Right atrium auricular region (tissue), 2 donors: ENCODE results near the gene CSAD. TPM values are rescaled to one million over a fixed set of nuclear protein-coding genes. Genes with fewer than 3 reads are reported as not detected.

ENCODE experiments used
- DNase-seq: peaks from one replicate; pipeline ENCODE4 v3.0.0-alpha.2; 2019; ENCODE audit warnings: low spot score
- H3K27ac ChIP-seq, 2 donors: fragments of 200-600 bp; sonication (generic); 1 replicate in 1 of 2; 2 replicates in 1 of 2; pipeline ENCODE4 v1.5.1; 2016 to 2019
- H3K27me3 ChIP-seq, 2 donors: fragments of 200-600 bp; sonication (generic); one replicate each; pipeline versions ENCODE4 v1.5.1 to v1.6.0; 2017 to 2019
- H3K36me3 ChIP-seq: fragments of 200-600 bp; sonication (generic); one replicate; pipeline ENCODE4 v1.5.1; 2016
- H3K4me1 ChIP-seq, 2 donors: fragments of 200-600 bp; sonication (generic); one replicate each; pipeline versions ENCODE4 v1.5.1 to v1.6.0; 2017 to 2019
- H3K4me3 ChIP-seq, 2 donors: fragments of 200-600 bp; sonication (generic); 1 replicate in 1 of 2; 2 replicates in 1 of 2; pipeline ENCODE4 v1.5.1; 2017 to 2019; ENCODE audit warnings: mild to moderate bottlenecking in 1 of 2, moderate library complexity in 1 of 2
- H3K9me3 ChIP-seq, 2 donors: fragments of 200-600 bp; sonication (generic); one replicate each; pipeline ENCODE4 v1.5.1; 2019
- CTCF ChIP-seq, 2 donors: fragments of 200-600 bp; sonication (generic); IDR thresholded peaks; one replicate each; pipeline ENCODE4 v1.5.1; 2019; ENCODE audit warnings: antibody characterized with exemption in 2 of 2
- total RNA-seq, 2 donors: library from RNA; depleted of rRNA; stranded (reverse); fragments of >200 nt; gene quantifications; one replicate each; pipeline ENCODE4 v1.1.0, GENCODE V29; 2016

The CSAD gene
- total RNA-seq, 2 donors from 2014 or later, result 3.4 to 4.9 TPM

GRCh38 chr12:53226815-53227214 lies 46.1 kb upstream of the CSAD start:
- no peaks in the 10 kb centered on the region for H3K9me3 ChIP-seq
- H3K27ac ChIP-seq, result no peak overlapping the region
- DNase-seq, result no peak
- no peaks in the 10 kb centered on the region for H3K27me3 ChIP-seq
- TF ChIP-seq CTCF (IDR thresholded peaks at IDR 0.05), result no peak
- H3K4me1 ChIP-seq, result peaks cover 0 to 50% of the 10 kb centered on the region in 2 donors
- H3K36me3 ChIP-seq, result no peaks in the 10 kb centered on the region
- no peak overlapping the region for H3K4me3 ChIP-seq

- Histone ChIP-seq H3K27ac (no peak overlapping the region), H3K27me3 (no peaks in the 10 kb centered on the region), H3K9me3 (no peaks in the 10 kb centered on the region), H3K4me3 (no peak overlapping the region), H3K36me3 (no peaks in the 10 kb centered on the region), H3K4me1 (peaks cover 0 to 41% of the 10 kb centered on the region in 2 donors)
- no peak for DNase-seq
- no peak for TF ChIP-seq CTCF (IDR thresholded peaks at IDR 0.05)
These were observed 45.1 kb upstream of the CSAD start for GRCh38 chr12:53225635-53226424.

- no peak for TF ChIP-seq CTCF (IDR thresholded peaks at IDR 0.05)
- peaks cover 0 to 33% of the 10 kb centered on the region in 2 donors for H3K4me1 ChIP-seq
- H3K27me3 ChIP-seq, result no peaks in the 10 kb centered on the region
- peak overlapping the region in 1 of 2 donors; percentile 96 for H3K27ac ChIP-seq
- H3K9me3 ChIP-seq, result no peaks in the 10 kb centered on the region
- no peaks in the 10 kb centered on the region for H3K36me3 ChIP-seq
- no peak for DNase-seq
- no peak overlapping the region for H3K4me3 ChIP-seq
These were observed 44.3 kb upstream of the CSAD start for GRCh38 chr12:53224897-53225634.

GRCh38 chr12:53224061-53224896 lies 43.6 kb upstream of the CSAD start:
- no peak for TF ChIP-seq CTCF (IDR thresholded peaks at IDR 0.05)
- DNase-seq, result no peak
- no peak overlapping the region for H3K4me3 ChIP-seq

GRCh38 chr12:53223389-53224060 lies 42.8 kb upstream of the CSAD start:
- no peak for DNase-seq
- H3K4me1 ChIP-seq, result peaks cover 0 to 47% of the 10 kb centered on the region in 2 donors

More at GRCh38 chr12:53224061-53224896, 43.6 kb upstream of the CSAD start:
- H3K36me3 ChIP-seq, result no peaks in the 10 kb centered on the region
- H3K27me3 ChIP-seq, result no peaks in the 10 kb centered on the region
- peaks cover 0 to 40% of the 10 kb centered on the region in 2 donors for H3K4me1 ChIP-seq
- H3K9me3 ChIP-seq, result no peaks in the 10 kb centered on the region
- peak overlapping the region; percentile 95 to 96 for H3K27ac ChIP-seq

More at GRCh38 chr12:53223389-53224060, 42.8 kb upstream of the CSAD start:
- H3K9me3 ChIP-seq, result no peaks in the 10 kb centered on the region
- H3K4me3 ChIP-seq, result no peak overlapping the region
- TF ChIP-seq CTCF (IDR thresholded peaks at IDR 0.05), result no peak
- no peaks in the 10 kb centered on the region for H3K36me3 ChIP-seq
- H3K27me3 ChIP-seq, result no peaks in the 10 kb centered on the region
- H3K27ac ChIP-seq, result peak overlapping the region; percentile 95 to 96
